ENCODE data around the gene PRDX2. TPM values are rescaled to one million over a fixed set of nuclear protein-coding genes. Genes with fewer than 3 reads are reported as not detected.
"Not testable (repeated sequence)": the region's sequence is repeated elsewhere in the genome, so short reads cannot be mapped to it uniquely, and the experiment has no call there.

The PRDX2 gene
- total RNA-seq, 1 donor from 2014 or later, result 259 TPM

DNA sequence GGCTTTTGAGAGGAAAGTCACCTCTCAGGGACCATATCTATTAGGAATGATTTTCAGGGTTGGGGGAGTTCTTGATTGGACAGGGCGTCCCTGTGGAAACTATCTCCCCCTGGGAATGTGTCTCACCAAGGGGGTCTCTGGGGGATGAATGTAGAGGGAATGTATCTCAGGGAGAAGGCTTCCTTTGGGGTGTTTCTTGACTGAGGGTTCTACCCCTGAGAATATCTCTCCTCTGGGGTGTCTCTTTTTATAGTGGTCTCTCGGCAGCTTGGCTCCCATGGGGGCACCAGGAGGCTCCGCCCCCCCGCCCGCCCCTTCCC lies 31.8 kb upstream of the PRDX2 start:
- H3K4me1 ChIP-seq, result peaks cover 0 to 4% of the 10 kb centered on the region in 2 donors
- DNase-seq (ENCODE audit: low spot score in 2 of 2), result no peak
- intact Hi-C loops (cut with DNase I), result no loop called here
- H3K27ac ChIP-seq, result no peak overlapping the region
- peak overlapping the region; percentile 45 to 58 for H3K4me3 ChIP-seq
- no peaks in the 10 kb centered on the region for H3K36me3 ChIP-seq
- H3K9me3 ChIP-seq, result no peaks in the 10 kb centered on the region
- H3K27me3 ChIP-seq, result peaks cover 54% of the 10 kb centered on the region
- no peak for TF ChIP-seq CTCF (IDR thresholded peaks at IDR 0.05)

- no peak overlapping the region for H3K4me3 ChIP-seq
- no peaks in the 10 kb centered on the region for H3K4me1 ChIP-seq
- intact Hi-C loops (cut with DNase I), result no loop called here
- H3K36me3 ChIP-seq, result no peaks in the 10 kb centered on the region
- no peak overlapping the region for H3K27ac ChIP-seq
- H3K27me3 ChIP-seq, result peaks cover 27% of the 10 kb centered on the region
- no peaks in the 10 kb centered on the region for H3K9me3 ChIP-seq
- TF ChIP-seq CTCF (IDR thresholded peaks at IDR 0.05), result no peak
- DNase-seq (ENCODE audit: low spot score in 2 of 2), result no peak
These were observed 26.9 kb upstream of the PRDX2 start for GRCh38 chr19:12828494-12828893.

GRCh38 chr19:12825254-12826131 lies 23.9 kb upstream of the PRDX2 start:
- no peak for DNase-seq (ENCODE audit: low spot score in 2 of 2)
- H3K9me3 ChIP-seq, result no peaks in the 10 kb centered on the region
- H3K27me3 ChIP-seq, result peaks cover 15% of the 10 kb centered on the region
- H3K4me3 ChIP-seq, result no peak overlapping the region
- peak in 2 of 3 experiments; percentile 10 to 26 for TF ChIP-seq CTCF (IDR thresholded peaks at IDR 0.05)
- intact Hi-C loops (cut with DNase I), result no loop called here
- H3K4me1 ChIP-seq, result no peaks in the 10 kb centered on the region
- no peak overlapping the region for H3K27ac ChIP-seq
- H3K36me3 ChIP-seq, result no peaks in the 10 kb centered on the region

DNA sequence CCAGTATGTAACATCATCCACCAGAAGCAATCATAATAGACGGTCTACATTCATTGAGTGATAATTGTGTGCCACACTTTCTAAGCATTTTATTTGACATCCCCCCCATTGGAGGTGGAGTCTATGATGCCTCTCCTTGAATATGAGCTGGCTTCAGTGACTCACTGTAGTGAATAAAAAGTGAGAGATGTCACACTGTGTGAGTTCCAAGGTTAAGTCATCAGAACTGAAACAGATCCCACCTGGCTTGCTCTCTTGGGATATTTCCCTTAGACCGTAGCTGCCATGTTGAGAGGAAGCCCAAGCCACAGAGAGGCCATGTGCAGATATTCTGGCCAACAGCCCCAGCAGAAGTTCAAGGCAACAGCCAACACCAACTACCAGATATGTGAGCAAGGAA lies 20.2 kb upstream of the PRDX2 start:
- no peak overlapping the region for H3K27ac ChIP-seq
- no peak for DNase-seq (ENCODE audit: low spot score in 2 of 2)
- no peaks in the 10 kb centered on the region for H3K4me1 ChIP-seq
- peaks cover 3% of the 10 kb centered on the region for H3K27me3 ChIP-seq
- no peak overlapping the region for H3K4me3 ChIP-seq
- intact Hi-C loops (cut with DNase I), result no loop called here
- TF ChIP-seq CTCF (IDR thresholded peaks at IDR 0.05), result no peak
- no peaks in the 10 kb centered on the region for H3K9me3 ChIP-seq
- H3K36me3 ChIP-seq, result no peaks in the 10 kb centered on the region

- H3K36me3 ChIP-seq; H3K27me3 ChIP-seq; H3K27ac ChIP-seq; H3K9me3 ChIP-seq; H3K4me1 ChIP-seq; DNase-seq (ENCODE audit: low spot score in 2 of 2); H3K4me3 ChIP-seq; intact Hi-C loops (cut with DNase I): not testable (repeated sequence)
These were observed 16.2 kb upstream of the PRDX2 start for GRCh38 chr19:12817810-12818209.

- DNase-seq (ENCODE audit: low spot score in 2 of 2); H3K4me3 ChIP-seq; H3K27ac ChIP-seq; H3K9me3 ChIP-seq; H3K27me3 ChIP-seq; intact Hi-C loops (cut with DNase I); H3K4me1 ChIP-seq; H3K36me3 ChIP-seq: not testable (repeated sequence)
These were observed 15.6 kb upstream of the PRDX2 start for GRCh38 chr19:12817188-12817587.

Data from ascending aorta (tissue), 2 donors.